NCI-H1694 (cell line): ENCODE data around the gene MOCS1.

Experiments
- DNase-seq: peaks from one replicate; lab custom pipeline; 2025; lab: John Stamatoyannopoulos, UW

The MOCS1 gene

GRCh38 chr6:39902786-39903465 lies 31.3 kb downstream of the MOCS1 start:
- DNase-seq: no peak

GRCh38 chr6:39902136-39902535 lies 32.1 kb downstream of the MOCS1 start:
- no peak for DNase-seq

GRCh38 chr6:39901670-39902069 lies 32.6 kb downstream of the MOCS1 start:
- DNase-seq: no peak

- no peak for DNase-seq
Measured at GRCh38 chr6:39901116-39901655, 33.1 kb downstream of the MOCS1 start.

- no peak for DNase-seq
Measured at GRCh38 chr6:39899554-39900295, 34.5 kb downstream of the MOCS1 start.

GRCh38 chr6:39898625-39899024 lies 35.6 kb downstream of the MOCS1 start:
- no peak for DNase-seq

- DNase-seq: no peak
Measured at GRCh38 chr6:39897698-39898097, 36.6 kb downstream of the MOCS1 start.

GRCh38 chr6:39896701-39897100 lies 37.6 kb downstream of the MOCS1 start:
- DNase-seq: no peak

- no peak for DNase-seq
Measured at GRCh38 chr6:39893286-39893685, 41.0 kb downstream of the MOCS1 start.

- DNase-seq: peak; percentile 2
Measured at GRCh38 chr6:39892490-39893129, 41.7 kb downstream of the MOCS1 start.

- no peak for DNase-seq
Measured at GRCh38 chr6:39891976-39892375, 42.3 kb downstream of the MOCS1 start.

GRCh38 chr6:39891353-39891752 lies 42.9 kb downstream of the MOCS1 start:
- DNase-seq: no peak

GRCh38 chr6:39889229-39889628 lies 45.0 kb downstream of the MOCS1 start:
- DNase-seq: no peak

GRCh38 chr6:39887692-39888450 lies 46.4 kb downstream of the MOCS1 start:
- DNase-seq: no peak

GRCh38 chr6:39886871-39887270 lies 47.4 kb downstream of the MOCS1 start:
- DNase-seq: no peak

- DNase-seq: no peak
Measured at GRCh38 chr6:39885691-39886090, 48.6 kb downstream of the MOCS1 start.

GRCh38 chr6:39884696-39885095 lies 49.6 kb downstream of the MOCS1 start:
- no peak for DNase-seq

GRCh38 chr6:39882531-39882899 lies 51.7 kb downstream of the MOCS1 start:
- no peak for DNase-seq

GRCh38 chr6:39881851-39882530 lies 52.3 kb downstream of the MOCS1 start:
- no peak for DNase-seq

GRCh38 chr6:39880594-39880993 lies 53.7 kb downstream of the MOCS1 start:
- DNase-seq: no peak

GRCh38 chr6:39879535-39879934 lies 54.7 kb downstream of the MOCS1 start:
- no peak for DNase-seq

- DNase-seq: no peak
Measured at GRCh38 chr6:39876826-39877225, 57.4 kb downstream of the MOCS1 start.
